Endothelial cell of umbilical vein (primary cell): Measurements from ENCODE around the gene WDR38. TPM values are rescaled to one million over a fixed set of nuclear protein-coding genes. Genes with fewer than 3 reads are reported as not detected.

Experiments
- BruUV-seq: library from RNA; stranded (reverse); fragments of 400-500 nt; replicated peaks from 2 replicates; lab custom pipeline; 2021; lab: Mats Ljungman, UMichigan
- CTCF ChIA-PET: fragments of 300-600, 350-600 bp; sonication (Branson Sonifier 250); formaldehyde crosslinking; loops from one replicate; lab custom pipeline; 2021; ENCODE audit warnings: antibody characterized with exemption, inconsistent platforms; lab: Charles Lee
- POLR2A ChIA-PET: fragments of 300-600, 350-600 bp; sonication (Branson Sonifier 250); formaldehyde crosslinking; loops from one replicate; lab custom pipeline; 2021; ENCODE audit warnings: antibody characterized with exemption, inconsistent platforms; lab: Charles Lee
- DNase-seq: peaks from one replicate; pipeline ENCODE4 v3.0.0-alpha.2; 2011; ENCODE audit warnings: low read depth, low spot score
- FAIRE-seq: peaks from 2 replicates; lab custom pipeline; 2011; peaks lifted over from hg19 to GRCh38; lab: Jason Lieb, UNC
- H2AFZ ChIP-seq: 2 replicates; pipeline ENCODE4 v1.6.0; 2012; ENCODE audit warnings: low read depth, low read length, control low read depth, inconsistent platforms
- H3K27ac ChIP-seq: 2 replicates; pipeline ENCODE4 v1.5.1; 2011; ENCODE audit warnings: low read depth, mild to moderate bottlenecking, control low read depth, low read length, moderate library complexity; ENCODE audit not compliant: insufficient read depth
- H3K27me3 ChIP-seq, 2 experiments: 2 replicates each; pipeline versions ENCODE4 v1.6.0 to v1.6.1; 2011; ENCODE audit warnings: low read length in 2 of 2, mixed read lengths in 1 of 2; ENCODE audit not compliant: control insufficient read depth in 2 of 2, insufficient read depth in 2 of 2
- H3K36me3 ChIP-seq, 2 experiments: 2 replicates in 1 of 2; 3 replicates in 1 of 2; pipeline ENCODE4 v1.5.1; 2011; ENCODE audit warnings: low read length in 2 of 2, mild to moderate bottlenecking in 1 of 2, moderate library complexity in 1 of 2; ENCODE audit not compliant: control insufficient read depth in 2 of 2, insufficient read depth in 2 of 2; ENCODE audit errors: extremely low read depth in 1 of 2
- H3K4me1 ChIP-seq: 3 replicates; pipeline ENCODE4 v1.5.1; 2011; ENCODE audit warnings: mild to moderate bottlenecking, low read length; ENCODE audit not compliant: control insufficient read depth, insufficient read depth; ENCODE audit errors: extremely low read depth
- H3K4me2 ChIP-seq: 2 replicates; pipeline ENCODE4 v1.6.1; 2011; ENCODE audit warnings: low read length, control low read depth, mixed read lengths; ENCODE audit not compliant: insufficient read depth
- H3K4me3 ChIP-seq, 3 experiments: fragments of 200-600 bp in 1 of 3; sonication (generic), shearing (Covaris generic) in 1 of 3; replicated peaks in 1 of 3; 2 replicates each; pipeline ENCODE4 v1.5.1; 2011 to 2016; ENCODE audit warnings: control low read depth in 3 of 3, low read length in 3 of 3, mild to moderate bottlenecking in 2 of 3, inconsistent platforms in 1 of 3, low read depth in 1 of 3, moderate library complexity in 1 of 3; ENCODE audit not compliant: insufficient read depth in 1 of 3
- H3K79me2 ChIP-seq: 2 replicates; pipeline ENCODE4 v1.6.0; 2012; ENCODE audit warnings: low read length, inconsistent platforms; ENCODE audit not compliant: control insufficient read depth, insufficient read depth
- H3K9ac ChIP-seq: replicated peaks from 2 replicates; pipeline ENCODE3; 2011; ENCODE audit warnings: low read length, control low read depth; ENCODE audit not compliant: insufficient read depth; ENCODE audit errors: extremely low read depth
- H3K9me1 ChIP-seq: replicated peaks from 3 replicates; pipeline ENCODE4 v1.6.0; 2011; ENCODE audit warnings: mild to moderate bottlenecking, low read length; ENCODE audit not compliant: control insufficient read depth, insufficient read depth; ENCODE audit errors: extremely low read depth
- H3K9me3 ChIP-seq: replicated peaks from 2 replicates; pipeline ENCODE4 v1.5.1; 2012; ENCODE audit warnings: low read length, inconsistent platforms; ENCODE audit not compliant: control insufficient read depth, insufficient read depth
- H4K20me1 ChIP-seq: replicated peaks from 2 replicates; pipeline ENCODE3; 2011; ENCODE audit warnings: mild to moderate bottlenecking, low read length; ENCODE audit not compliant: control insufficient read depth, insufficient read depth; ENCODE audit errors: extremely low read depth
- EZH2 ChIP-seq: IDR thresholded peaks from 2 replicates; pipeline ENCODE4 v1.6.1; 2012; ENCODE audit warnings: borderline replicate concordance, low read depth, mild to moderate bottlenecking, moderate library complexity, low read length, inconsistent platforms; ENCODE audit not compliant: severe bottlenecking
- FOS ChIP-seq: IDR thresholded peaks from 2 replicates; pipeline ENCODE4 v1.6.1; 2011; ENCODE audit warnings: mild to moderate bottlenecking, low read length, moderate library complexity, borderline replicate concordance; ENCODE audit not compliant: insufficient read depth
- GATA2 ChIP-seq: IDR thresholded peaks from 2 replicates; pipeline ENCODE4 v1.7.0; 2011; ENCODE audit warnings: low read depth, mild to moderate bottlenecking, moderate library complexity, mixed read lengths, low read length; ENCODE audit not compliant: insufficient read length, insufficient read depth
- JUN ChIP-seq: IDR thresholded peaks from 2 replicates; pipeline ENCODE4 v1.6.1; 2011; ENCODE audit warnings: borderline replicate concordance, low read depth; ENCODE audit not compliant: insufficient read length, insufficient read depth
- MYC ChIP-seq: IDR thresholded peaks from one replicate; pipeline ENCODE4 v1.6.1; 2011; ENCODE audit warnings: mild to moderate bottlenecking, low read depth, low read length
- POLR2A ChIP-seq: IDR thresholded peaks from 2 replicates; pipeline ENCODE4 v1.6.1; 2012; ENCODE audit warnings: low read depth, mild to moderate bottlenecking, control low read depth, low read length
- POLR2AphosphoS5 ChIP-seq: IDR thresholded peaks from 2 replicates; pipeline ENCODE4 v1.6.1; 2012; ENCODE audit warnings: low read depth, mild to moderate bottlenecking, control low read depth, low read length, moderate library complexity; ENCODE audit not compliant: insufficient read depth
- dilution Hi-C: fragments of 300-500 bp; cut with MboI; formaldehyde crosslinking; loops from one replicate; pipeline ENCODE4 v1.15.0; 2019; ENCODE audit warnings: low sequenced_read_pairs; ENCODE audit not compliant: extremely low pct_ligation_motif_present
- intact Hi-C: fragments of 100-400 bp; cut with micrococcal nuclease; formaldehyde crosslinking; loops from one replicate; pipeline ENCODE4 v1.10.0; 2022
- polyA plus RNA-seq, 4 experiments: library from polyadenylated mRNA; depleted of rRNA in 3 of 4; stranded (reverse) in 3 of 4; unstranded in 1 of 4; fragments of >200 nt; gene quantifications; 2 replicates each; pipeline versions ENCODE4 v1.2.1 to v1.2.3, GENCODE V29; 2011 to 2012; ENCODE audit warnings: missing spikeins in 1 of 4
- total RNA-seq: library from RNA; stranded (reverse); gene quantifications from 2 replicates; pipeline ENCODE4 v1.2.3, GENCODE V29; 2021
- TF ChIP-seq, protein P1 (sequence below): IDR thresholded peaks from 2 replicates; pipeline ENCODE4 v1.6.1; 2011; ENCODE audit not compliant: insufficient read depth, insufficient read length
- TF ChIP-seq, protein P2 (sequence below), 2 donors: IDR thresholded peaks; 1 replicate in 1 of 2; 2 replicates in 1 of 2; pipeline ENCODE4 v1.5.1; 2011; ENCODE audit warnings: low read length in 2 of 2, mild to moderate bottlenecking in 2 of 2, moderate library complexity in 2 of 2, control low read depth in 1 of 2, inconsistent platforms in 1 of 2, low read depth in 1 of 2; ENCODE audit not compliant: insufficient read depth in 1 of 2; ENCODE audit errors: extremely low read depth in 1 of 2

Gene WDR38
- total and polyA plus RNA-seq, 2 donors (not counting 3 experiments of a cell fraction or from before 2014, with no cell fraction given) = not detected

DNA sequence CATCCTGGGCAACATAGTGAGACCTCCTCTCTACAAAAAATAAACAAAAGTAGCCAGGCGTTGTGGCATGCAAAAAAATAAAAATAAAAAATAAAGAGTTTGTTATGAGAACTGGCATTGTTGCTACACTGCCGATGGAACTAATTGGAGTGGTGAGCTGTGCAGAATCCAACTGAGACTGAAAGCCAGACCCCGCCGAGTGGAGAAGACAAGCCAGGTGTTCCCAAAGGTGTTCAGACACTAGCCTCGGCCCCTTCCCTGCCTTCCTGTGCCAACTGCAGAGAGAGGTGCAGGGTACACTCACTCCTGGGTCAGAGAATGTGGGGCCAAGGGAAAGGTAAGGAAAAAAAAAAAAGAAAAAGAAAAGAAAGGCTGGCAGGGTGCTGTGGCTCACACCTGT lies 37.7 kb upstream of the WDR38 start:
- POLR2A ChIA-PET = no interaction called here
- no peaks in the 10 kb centered on the region for H3K4me1 ChIP-seq
- H3K9me3 ChIP-seq = no peaks in the 10 kb centered on the region
- no peaks in the 10 kb centered on the region for H3K27me3 ChIP-seq
- no peaks in the 10 kb centered on the region for H3K36me3 ChIP-seq
- TF ChIP-seq JUN = no peak
- no peak for TF ChIP-seq FOS
- TF ChIP-seq POLR2A = no peak
- TF ChIP-seq POLR2AphosphoS5 = no peak
- no peak for TF ChIP-seq EZH2
- no peak for TF ChIP-seq MYC
- TF ChIP-seq, protein P1, sequence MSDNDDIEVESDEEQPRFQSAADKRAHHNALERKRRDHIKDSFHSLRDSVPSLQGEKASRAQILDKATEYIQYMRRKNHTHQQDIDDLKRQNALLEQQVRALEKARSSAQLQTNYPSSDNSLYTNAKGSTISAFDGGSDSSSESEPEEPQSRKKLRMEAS = no peak
- TF ChIP-seq, protein P2, sequence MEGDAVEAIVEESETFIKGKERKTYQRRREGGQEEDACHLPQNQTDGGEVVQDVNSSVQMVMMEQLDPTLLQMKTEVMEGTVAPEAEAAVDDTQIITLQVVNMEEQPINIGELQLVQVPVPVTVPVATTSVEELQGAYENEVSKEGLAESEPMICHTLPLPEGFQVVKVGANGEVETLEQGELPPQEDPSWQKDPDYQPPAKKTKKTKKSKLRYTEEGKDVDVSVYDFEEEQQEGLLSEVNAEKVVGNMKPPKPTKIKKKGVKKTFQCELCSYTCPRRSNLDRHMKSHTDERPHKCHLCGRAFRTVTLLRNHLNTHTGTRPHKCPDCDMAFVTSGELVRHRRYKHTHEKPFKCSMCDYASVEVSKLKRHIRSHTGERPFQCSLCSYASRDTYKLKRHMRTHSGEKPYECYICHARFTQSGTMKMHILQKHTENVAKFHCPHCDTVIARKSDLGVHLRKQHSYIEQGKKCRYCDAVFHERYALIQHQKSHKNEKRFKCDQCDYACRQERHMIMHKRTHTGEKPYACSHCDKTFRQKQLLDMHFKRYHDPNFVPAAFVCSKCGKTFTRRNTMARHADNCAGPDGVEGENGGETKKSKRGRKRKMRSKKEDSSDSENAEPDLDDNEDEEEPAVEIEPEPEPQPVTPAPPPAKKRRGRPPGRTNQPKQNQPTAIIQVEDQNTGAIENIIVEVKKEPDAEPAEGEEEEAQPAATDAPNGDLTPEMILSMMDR (IDR thresholded peaks at IDR 0.05; ENCODE audit: extremely low read depth in 1 of 2, insufficient read depth in 1 of 2, low read depth in 1 of 2, low read length in 2 of 2) = no peak
- no peak for TF ChIP-seq GATA2
- no peak overlapping the region for H3K9ac ChIP-seq
- CTCF ChIA-PET = no interaction called here
- FAIRE-seq = no peak
- no peaks in the 10 kb centered on the region for H3K79me2 ChIP-seq
- DNase-seq = no peak
- dilution Hi-C loops (no loop called here), intact Hi-C loops (no loop called here)
- no peaks in the 10 kb centered on the region for H3K9me1 ChIP-seq
- BruUV-seq = no TSS peak
- H3K27ac ChIP-seq = no peak overlapping the region
- H3K4me3 ChIP-seq = no peak overlapping the region
- no peak overlapping the region for H2AFZ ChIP-seq
- H3K4me2 ChIP-seq = no peak overlapping the region
- no peaks in the 10 kb centered on the region for H4K20me1 ChIP-seq
